GM18507 (cell line): ENCODE results near the gene ACTRT2.

ENCODE experiments used
- DNase-seq: peaks from one replicate; pipeline ENCODE4 v3.0.0; 2011; ENCODE audit warnings: low read depth; ENCODE audit not compliant: insufficient read length; ENCODE audit errors: extremely low spot score
- FAIRE-seq: peaks from 2 replicates; lab custom pipeline; 2011; peaks lifted over from hg19 to GRCh38; lab: Jason Lieb, UNC

Gene ACTRT2

GRCh38 chr1:3027611-3028371, 6.5 kb downstream of the ACTRT2 start:
- FAIRE-seq (no peak), DNase-seq (no peak)

- no peak for FAIRE-seq
- DNase-seq = no peak
Observed at GRCh38 chr1:3028531-3029282, 7.4 kb downstream of the ACTRT2 start.

GRCh38 chr1:3029481-3029961, 8.3 kb downstream of the ACTRT2 start:
- DNase-seq (no peak), FAIRE-seq (no peak)

GRCh38 chr1:3029991-3030662, 8.9 kb downstream of the ACTRT2 start:
- DNase-seq = no peak
- no peak for FAIRE-seq

- no peak for FAIRE-seq
- DNase-seq = no peak
Observed at GRCh38 chr1:3030663-3031381, 9.6 kb downstream of the ACTRT2 start.

GRCh38 chr1:3031401-3032221, 10.3 kb downstream of the ACTRT2 start:
- FAIRE-seq (no peak), DNase-seq (no peak)

- no peak for FAIRE-seq
- no peak for DNase-seq
Observed at GRCh38 chr1:3032371-3033039, 11.2 kb downstream of the ACTRT2 start.

GRCh38 chr1:3033040-3033789, 11.9 kb downstream of the ACTRT2 start:
- FAIRE-seq (no peak), DNase-seq (no peak)

- DNase-seq (no peak), FAIRE-seq (no peak)
Observed at GRCh38 chr1:3033790-3034090, 12.5 kb downstream of the ACTRT2 start.

GRCh38 chr1:3034162-3034561, 12.9 kb downstream of the ACTRT2 start:
- FAIRE-seq = no peak

GRCh38 chr1:3034728-3035562, 13.7 kb downstream of the ACTRT2 start:
- no peak for DNase-seq
- no peak for FAIRE-seq

More at GRCh38 chr1:3034162-3034561, 12.9 kb downstream of the ACTRT2 start:
- no peak for DNase-seq

- FAIRE-seq (no peak), DNase-seq (no peak)
Observed at GRCh38 chr1:3035563-3036446, 14.5 kb downstream of the ACTRT2 start.

- FAIRE-seq = no peak
- no peak for DNase-seq
Observed at GRCh38 chr1:3036447-3037280, 15.4 kb downstream of the ACTRT2 start.

GRCh38 chr1:3037281-3038040, 16.2 kb downstream of the ACTRT2 start:
- DNase-seq = no peak
- no peak for FAIRE-seq
